C4-2B (cell line): ENCODE measurements around the gene CHD2.

Source experiments
- CTCF ChIP-seq: fragments of 450-650 bp; conservative IDR thresholded peaks from 2 replicates; pipeline ENCODE4 v1.5.1; 2017; ENCODE audit warnings: mild to moderate bottlenecking
- ZFX ChIP-seq: fragments of 450-650 bp; IDR thresholded peaks from 2 replicates; pipeline ENCODE4 v1.6.1; 2017

- TF ChIP-seq CTCF (no peak), ZFX (no peak)
Observed at GRCh38 chr15:92880796-92881195, 19.3 kb upstream of the CHD2 start.
